PC-3 (cell line): ENCODE data around the gene FHL2. TPM values are rescaled to one million over a fixed set of nuclear protein-coding genes. Genes with fewer than 3 reads are reported as not detected.

Experiments
- ATAC-seq: fragments of 200-7000 bp; cut with Tn5 transposase; 2 replicates; pipeline ENCODE4 v1.9.1; 2020; ENCODE audit warnings: mild to moderate bottlenecking, moderate library complexity
- BruUV-seq: library from RNA; stranded (reverse); fragments of 400-500 nt; replicated peaks from 2 replicates; lab custom pipeline; 2021; lab: Mats Ljungman, UMichigan
- CTCF ChIA-PET: fragments of 300-600 bp; sonication (Branson Sonifier 250); formaldehyde crosslinking; loops from one replicate; lab custom pipeline; 2022; ENCODE audit warnings: antibody characterized with exemption; lab: Charles Lee
- POLR2A ChIA-PET: fragments of 300-600 bp; sonication (Branson Sonifier 250); formaldehyde crosslinking; loops from one replicate; lab custom pipeline; 2022; ENCODE audit warnings: antibody characterized with exemption; ENCODE audit not compliant: unreplicated experiment; lab: Charles Lee
- DNase-seq: peaks from one replicate; pipeline ENCODE4 v3.0.0-alpha.2; 2015
- H2AFZ ChIP-seq: fragments of 300-600 bp; sonication (generic); 2 replicates; pipeline ENCODE4 v1.6.0; 2016; ENCODE audit warnings: antibody characterized with exemption, low read length
- H3F3A ChIP-seq: fragments of 300-600 bp; sonication (generic); one replicate; pipeline ENCODE4 v1.6.0; 2017; ENCODE audit warnings: antibody characterized with exemption, low read length, control low read depth, mild to moderate bottlenecking; ENCODE audit not compliant: unreplicated experiment
- H3K27ac ChIP-seq: fragments of 300-600 bp; sonication (generic); 2 replicates; pipeline ENCODE4 v1.5.1; 2016; ENCODE audit warnings: mild to moderate bottlenecking, low read length
- H3K27me3 ChIP-seq: fragments of 300-600 bp; sonication (generic); 2 replicates; pipeline ENCODE4 v1.6.1; 2016; ENCODE audit warnings: low read length, mixed read lengths
- H3K36me3 ChIP-seq: fragments of 300-600 bp; sonication (generic); 2 replicates; pipeline ENCODE4 v1.6.1; 2016; ENCODE audit warnings: low read depth, mixed run types, low read length, mixed read lengths
- H3K4me1 ChIP-seq: fragments of 300-600 bp; sonication (generic); 2 replicates; pipeline ENCODE4 v1.5.1; 2016; ENCODE audit warnings: low read length; ENCODE audit not compliant: insufficient read depth
- H3K4me2 ChIP-seq: fragments of 300-600 bp; sonication (generic); 2 replicates; pipeline ENCODE4 v1.6.0; 2016; ENCODE audit warnings: low read length
- H3K4me3 ChIP-seq: fragments of 300-600 bp; sonication (generic); 2 replicates; pipeline ENCODE4 v1.5.1; 2016; ENCODE audit warnings: mild to moderate bottlenecking, low read length, mixed read lengths
- H3K79me2 ChIP-seq: fragments of 300-600 bp; sonication (generic); 2 replicates; pipeline ENCODE4 v1.6.1; 2017; ENCODE audit warnings: low read length, mixed read lengths
- H3K9ac ChIP-seq: fragments of 300-600 bp; sonication (generic); 2 replicates; pipeline ENCODE4 v1.6.0; 2016; ENCODE audit warnings: mild to moderate bottlenecking, low read length
- H3K9me2 ChIP-seq: fragments of 300-600 bp; sonication (generic); replicated peaks from 2 replicates; pipeline ENCODE4 v1.6.1; 2016; ENCODE audit warnings: mixed run types, low read length, mixed read lengths
- H3K9me3 ChIP-seq: fragments of 300-600 bp; sonication (generic); 2 replicates; pipeline ENCODE4 v1.6.1; 2016; ENCODE audit warnings: low read length, mixed read lengths
- H4K20me1 ChIP-seq: fragments of 300-600 bp; sonication (generic); 2 replicates; pipeline ENCODE4 v1.6.1; 2016; ENCODE audit warnings: low read length, mixed read lengths
- CTCF ChIP-seq: fragments of 300-600 bp; sonication (generic); conservative IDR thresholded peaks from 2 replicates; pipeline ENCODE4 v1.5.1; 2017; ENCODE audit warnings: antibody characterized with exemption, low read depth, mild to moderate bottlenecking, low read length
- EZH2 ChIP-seq: fragments of 300-600 bp; sonication (generic); IDR thresholded peaks from one replicate; pipeline ENCODE4 v1.6.1; 2017; ENCODE audit warnings: antibody characterized with exemption, mild to moderate bottlenecking, low read length; ENCODE audit not compliant: unreplicated experiment
- EZH2phosphoT487 ChIP-seq: fragments of 300-600 bp; sonication (generic); IDR thresholded peaks from 2 replicates; pipeline ENCODE4 v1.6.1; 2018; ENCODE audit warnings: mild to moderate bottlenecking, antibody characterized with exemption, low read length, borderline replicate concordance
- intact Hi-C: fragments of 100-400 bp; cut with micrococcal nuclease; formaldehyde crosslinking; loops from 2 replicates; pipeline ENCODE4 v1.9.0; 2023
- total RNA-seq: library from RNA; depleted of rRNA; stranded (reverse); fragments of >200 nt; gene quantifications from 2 replicates; pipeline ENCODE4 v1.2.3, GENCODE V29; 2014

The FHL2 gene
- total RNA-seq, 1 experiment from 2014 or later: 118 TPM

- no TSS peak for BruUV-seq
- CTCF ChIA-PET: no interaction called here
These were observed 38.9 kb upstream of the FHL2 start for GRCh38 chr2:105437708-105438103.

GRCh38 chr2:105432749-105433148 is 33.9 kb upstream of the FHL2 start:
- CTCF ChIA-PET: no interaction called here
- intact Hi-C loops: no loop called here
- no peaks in the 10 kb centered on the region for H3K9me2 ChIP-seq
- ATAC-seq: no peak
- no peak overlapping the region for H3K27ac ChIP-seq
- no peaks in the 10 kb centered on the region for H3K27me3 ChIP-seq
- no peak for DNase-seq
- no peak overlapping the region for H3K4me2 ChIP-seq
- 0 out of 2 replicates have a peak overlapping the region, but pooled peaks have one; percentile 1 for H2AFZ ChIP-seq
- no peaks in the 10 kb centered on the region for H3K36me3 ChIP-seq
- H3K9me3 ChIP-seq: no peaks in the 10 kb centered on the region
- H3K9ac ChIP-seq: no peak overlapping the region
- POLR2A ChIA-PET: no interaction called here
- no peaks in the 10 kb centered on the region for H3K79me2 ChIP-seq
- no peaks in the 10 kb centered on the region for H4K20me1 ChIP-seq
- H3K4me1 ChIP-seq: no peaks in the 10 kb centered on the region
- no peaks in the 10 kb centered on the region for H3F3A ChIP-seq
- BruUV-seq: no TSS peak
- H3K4me3 ChIP-seq: no peak overlapping the region
- TF ChIP-seq CTCF (no peak), EZH2phosphoT487 (no peak), EZH2 (no peak)

More at GRCh38 chr2:105437708-105438103, 38.9 kb upstream of the FHL2 start:
- no peaks in the 10 kb centered on the region for H3K27me3 ChIP-seq
- DNase-seq (no peak), ATAC-seq (no peak)
- H4K20me1 ChIP-seq: no peaks in the 10 kb centered on the region
- intact Hi-C loops: no loop called here
- POLR2A ChIA-PET: no interaction called here
- no peak overlapping the region for H3K4me2 ChIP-seq
- no peak overlapping the region for H3K9ac ChIP-seq
- H3K4me1 ChIP-seq: no peaks in the 10 kb centered on the region
- no peaks in the 10 kb centered on the region for H3K9me2 ChIP-seq
- no peaks in the 10 kb centered on the region for H3K79me2 ChIP-seq
- H2AFZ ChIP-seq: no peak overlapping the region
- H3K27ac ChIP-seq: no peak overlapping the region
- H3K36me3 ChIP-seq: no peaks in the 10 kb centered on the region
- no peak overlapping the region for H3K4me3 ChIP-seq
- TF ChIP-seq EZH2phosphoT487 (no peak), EZH2 (no peak), CTCF (no peak)
- no peaks in the 10 kb centered on the region for H3K9me3 ChIP-seq
- H3F3A ChIP-seq: no peaks in the 10 kb centered on the region

- H3K27ac ChIP-seq: no peak overlapping the region
These were observed 33.2 kb upstream of the FHL2 start for GRCh38 chr2:105432044-105432399.

More at GRCh38 chr2:105432044-105432399, 33.2 kb upstream of the FHL2 start:
- H2AFZ ChIP-seq: 0 out of 2 replicates have a peak overlapping the region, but pooled peaks have one; percentile 1
- no peak for DNase-seq
- no peak for ATAC-seq
- H3F3A ChIP-seq: no peaks in the 10 kb centered on the region
- intact Hi-C loops: no loop called here
- TF ChIP-seq EZH2 (no peak), EZH2phosphoT487 (no peak), CTCF (no peak)
- CTCF ChIA-PET: no interaction called here
- no peaks in the 10 kb centered on the region for H3K36me3 ChIP-seq
- H3K79me2 ChIP-seq: no peaks in the 10 kb centered on the region
- POLR2A ChIA-PET: no interaction called here
- no peak overlapping the region for H3K9ac ChIP-seq
- H4K20me1 ChIP-seq: no peaks in the 10 kb centered on the region
- no peaks in the 10 kb centered on the region for H3K4me1 ChIP-seq
- H3K27me3 ChIP-seq: no peaks in the 10 kb centered on the region
- no TSS peak for BruUV-seq
- no peaks in the 10 kb centered on the region for H3K9me2 ChIP-seq
- no peaks in the 10 kb centered on the region for H3K9me3 ChIP-seq
- no peak overlapping the region for H3K4me3 ChIP-seq
- H3K4me2 ChIP-seq: no peak overlapping the region
